ENCODE data around the gene NID1. TPM values are rescaled to one million over a fixed set of nuclear protein-coding genes. Genes with fewer than 3 reads are reported as not detected.

The NID1 gene
- total RNA-seq, 1 experiment from 2014 or later: 19.2 TPM

DNA sequence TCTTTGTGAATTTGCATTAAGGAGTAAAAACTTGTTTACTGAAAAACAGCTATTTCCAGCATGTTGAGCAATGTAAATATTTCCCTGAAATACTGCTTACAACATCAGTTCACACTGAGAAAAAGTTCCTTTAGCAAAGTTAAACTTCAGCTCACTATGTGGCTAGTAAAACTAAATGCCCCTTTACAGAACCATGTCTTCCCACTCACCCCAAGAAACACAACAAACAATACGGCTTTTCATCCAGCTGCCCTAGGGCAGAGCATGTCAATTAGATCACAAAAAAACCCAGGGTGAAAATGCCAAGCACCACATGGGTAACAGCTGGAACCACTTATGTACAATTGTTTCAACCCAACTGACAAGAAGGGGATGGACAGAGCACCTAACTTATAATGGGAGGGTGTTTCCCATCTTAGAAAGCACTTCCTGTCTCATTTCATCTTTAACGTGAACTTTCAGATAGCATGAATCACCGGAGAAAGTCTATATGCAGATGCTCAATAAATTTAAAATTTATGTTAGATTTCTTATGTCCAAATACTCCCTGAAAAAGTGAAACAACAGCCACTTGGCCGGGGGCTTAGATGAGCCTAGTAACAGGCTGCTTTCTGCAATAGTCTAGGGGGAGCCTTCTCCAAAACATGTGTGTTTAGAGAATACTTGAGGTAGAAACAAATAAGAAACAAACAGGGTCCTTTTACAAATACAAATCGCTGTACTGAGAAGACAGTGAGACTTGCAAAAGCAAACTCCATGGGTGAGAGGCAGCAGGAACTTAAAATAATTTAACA, 6.6 kb downstream of the NID1 start (continued):
- TF ChIP-seq TCF7 (CRISPR knock-in tag; IDR thresholded peaks at IDR 0.05; ENCODE audit: low read depth): no peak

DNA sequence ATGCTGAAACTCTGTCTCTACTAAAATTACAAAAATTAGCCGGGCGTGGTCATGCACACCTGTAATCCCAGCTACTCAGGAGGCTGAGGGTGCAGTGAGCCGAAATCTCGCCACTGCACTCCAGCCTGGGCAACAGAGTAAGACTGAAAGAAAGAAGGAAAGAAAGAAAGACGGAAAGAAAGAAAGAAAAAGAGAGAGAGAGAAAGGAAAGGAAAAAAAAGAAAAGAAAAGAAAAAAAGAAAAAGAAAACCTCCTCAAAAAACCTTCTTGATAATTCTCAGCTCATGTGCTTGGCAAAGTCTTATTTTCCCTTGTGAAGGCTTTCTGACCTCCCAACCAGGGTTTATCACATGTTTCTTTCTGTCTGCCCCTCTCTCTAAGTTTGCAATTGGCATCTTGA, 7.3 kb downstream of the NID1 start:
- POLR2A ChIA-PET: no interaction called here
- peaks cover 43% of the 10 kb centered on the region for H3K27me3 Mint-ChIP-seq (ENCODE audit: low read depth)
- CTCF ChIA-PET: interaction anchor here (1.9 kb wide), 1 partner anchor 86 kb away, joined by 5 read pairs; no protein-coding TSS in a partner anchor
- peaks cover 12% of the 10 kb centered on the region for H3K4me1 Mint-ChIP-seq
- ATAC-seq (no peak), DNase-seq (ENCODE audit: low spot score) (no peak)
- no peaks in the 10 kb centered on the region; the same call in 1 of the 2 replicates for H3K36me3 Mint-ChIP-seq
- H3K9me3 Mint-ChIP-seq: peaks cover 8% of the 10 kb centered on the region
- H3K4me3 Mint-ChIP-seq: no peak overlapping the region
- TF ChIP-seq OVOL2 (CRISPR knock-in tag; IDR thresholded peaks at IDR 0.05; ENCODE audit: borderline replicate concordance): no peak
- TF ChIP-seq RELA (CRISPR knock-in tag; IDR thresholded peaks at IDR 0.05; ENCODE audit: borderline replicate concordance): no peak
- TF ChIP-seq FOXJ3 (CRISPR knock-in tag; IDR thresholded peaks at IDR 0.05; ENCODE audit: borderline replicate concordance): no peak
- TF ChIP-seq MYBL2 (CRISPR knock-in tag; IDR thresholded peaks at IDR 0.05): no peak
- no peak for TF ChIP-seq FOXK1 (CRISPR knock-in tag; IDR thresholded peaks at IDR 0.05)
- TF ChIP-seq TP53 (CRISPR knock-in tag; IDR thresholded peaks at IDR 0.05): no peak
- no peak for TF ChIP-seq ZNF671 (CRISPR knock-in tag; IDR thresholded peaks at IDR 0.05)
- TF ChIP-seq CREB1 (CRISPR knock-in tag; IDR thresholded peaks at IDR 0.05): no peak
- TF ChIP-seq, protein P1, sequence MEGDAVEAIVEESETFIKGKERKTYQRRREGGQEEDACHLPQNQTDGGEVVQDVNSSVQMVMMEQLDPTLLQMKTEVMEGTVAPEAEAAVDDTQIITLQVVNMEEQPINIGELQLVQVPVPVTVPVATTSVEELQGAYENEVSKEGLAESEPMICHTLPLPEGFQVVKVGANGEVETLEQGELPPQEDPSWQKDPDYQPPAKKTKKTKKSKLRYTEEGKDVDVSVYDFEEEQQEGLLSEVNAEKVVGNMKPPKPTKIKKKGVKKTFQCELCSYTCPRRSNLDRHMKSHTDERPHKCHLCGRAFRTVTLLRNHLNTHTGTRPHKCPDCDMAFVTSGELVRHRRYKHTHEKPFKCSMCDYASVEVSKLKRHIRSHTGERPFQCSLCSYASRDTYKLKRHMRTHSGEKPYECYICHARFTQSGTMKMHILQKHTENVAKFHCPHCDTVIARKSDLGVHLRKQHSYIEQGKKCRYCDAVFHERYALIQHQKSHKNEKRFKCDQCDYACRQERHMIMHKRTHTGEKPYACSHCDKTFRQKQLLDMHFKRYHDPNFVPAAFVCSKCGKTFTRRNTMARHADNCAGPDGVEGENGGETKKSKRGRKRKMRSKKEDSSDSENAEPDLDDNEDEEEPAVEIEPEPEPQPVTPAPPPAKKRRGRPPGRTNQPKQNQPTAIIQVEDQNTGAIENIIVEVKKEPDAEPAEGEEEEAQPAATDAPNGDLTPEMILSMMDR (IDR thresholded peaks at IDR 0.05): no peak
- H3K27ac Mint-ChIP-seq: no peak overlapping the region

- Mint-ChIP-seq H3K36me3 (no peaks in the 10 kb centered on the region; the same call in 1 of the 2 replicates), H3K4me3 (no peak overlapping the region), H3K27ac (no peak overlapping the region), H3K9me3 (peaks cover 8% of the 10 kb centered on the region), H3K4me1 (peaks cover 14% of the 10 kb centered on the region), H3K27me3 (ENCODE audit: low read depth) (peaks cover 9% of the 10 kb centered on the region)
- CTCF ChIA-PET: interaction anchor here (1.4 to 1.8 kb wide), 2 partner anchors 81 kb away, joined by 7 to 8 read pairs; no protein-coding TSS in a partner anchor
- DNase-seq (ENCODE audit: low spot score) (no peak), ATAC-seq (no peak)
- POLR2A ChIA-PET: no interaction called here
- no peak for TF ChIP-seq TEAD1 (CRISPR knock-in tag; IDR thresholded peaks at IDR 0.05)
- TF ChIP-seq, protein P2, sequence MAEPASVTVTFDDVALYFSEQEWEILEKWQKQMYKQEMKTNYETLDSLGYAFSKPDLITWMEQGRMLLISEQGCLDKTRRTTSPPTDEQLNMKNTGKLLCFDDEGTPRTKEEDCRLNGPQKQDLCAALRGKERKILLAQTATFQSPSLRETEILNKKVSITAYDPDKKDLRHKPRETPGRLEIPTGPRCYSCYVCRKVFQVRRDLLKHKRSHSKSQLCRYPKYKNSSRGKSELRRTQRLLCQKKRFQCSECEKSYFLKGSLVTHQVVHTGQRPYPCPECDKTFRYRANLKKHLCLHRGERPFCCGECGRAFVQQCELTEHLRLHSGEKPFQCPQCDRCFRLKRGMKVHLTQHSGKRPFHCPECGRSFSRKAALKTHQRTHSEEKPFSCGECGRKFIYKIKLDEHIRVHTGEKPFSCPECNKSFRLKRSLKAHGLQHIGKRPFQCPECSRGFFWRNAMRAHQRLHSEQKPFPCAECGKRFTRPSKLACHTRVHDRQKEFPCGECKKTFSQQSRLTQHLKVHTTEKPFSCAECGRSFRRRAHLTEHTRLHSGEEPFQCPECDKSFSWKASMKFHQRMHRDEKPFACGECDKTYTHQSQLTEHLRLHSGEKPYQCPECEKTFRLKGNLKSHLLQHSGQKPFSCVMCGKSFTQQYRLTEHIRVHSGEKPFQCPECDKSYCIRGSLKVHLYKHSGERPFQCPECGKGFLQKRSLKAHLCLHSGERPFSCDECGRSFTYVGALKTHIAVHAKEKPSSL (CRISPR knock-in tag; conservative IDR thresholded peaks at IDR 0.05): no peak
- no peak for TF ChIP-seq NFATC4 (CRISPR knock-in tag; IDR thresholded peaks at IDR 0.05)
- TF ChIP-seq CREB1 (CRISPR knock-in tag; IDR thresholded peaks at IDR 0.05): no peak
- TF ChIP-seq ZNF219 (CRISPR knock-in tag; IDR thresholded peaks at IDR 0.05; ENCODE audit: borderline replicate concordance): no peak
- TF ChIP-seq, protein P3, sequence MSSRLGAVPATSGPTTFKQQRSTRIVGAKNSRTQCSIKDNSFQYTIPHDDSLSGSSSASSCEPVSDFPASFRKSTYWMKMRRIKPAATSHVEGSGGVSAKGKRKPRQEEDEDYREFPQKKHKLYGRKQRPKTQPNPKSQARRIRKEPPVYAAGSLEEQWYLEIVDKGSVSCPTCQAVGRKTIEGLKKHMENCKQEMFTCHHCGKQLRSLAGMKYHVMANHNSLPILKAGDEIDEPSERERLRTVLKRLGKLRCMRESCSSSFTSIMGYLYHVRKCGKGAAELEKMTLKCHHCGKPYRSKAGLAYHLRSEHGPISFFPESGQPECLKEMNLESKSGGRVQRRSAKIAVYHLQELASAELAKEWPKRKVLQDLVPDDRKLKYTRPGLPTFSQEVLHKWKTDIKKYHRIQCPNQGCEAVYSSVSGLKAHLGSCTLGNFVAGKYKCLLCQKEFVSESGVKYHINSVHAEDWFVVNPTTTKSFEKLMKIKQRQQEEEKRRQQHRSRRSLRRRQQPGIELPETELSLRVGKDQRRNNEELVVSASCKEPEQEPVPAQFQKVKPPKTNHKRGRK (CRISPR knock-in tag; IDR thresholded peaks at IDR 0.05; ENCODE audit: borderline replicate concordance): no peak
Measured at GRCh38 chr1:236052232-236052993, 12.5 kb downstream of the NID1 start.
